GM19099 (cell line): ENCODE measurements around the gene PLB1.

Experiments
- POLR2A ChIP-seq: IDR thresholded peaks from 3 replicates; pipeline ENCODE4 v1.6.1; 2011; ENCODE audit warnings: low read depth; ENCODE audit not compliant: insufficient read length; ENCODE audit errors: extremely low read depth

PLB1 gene

DNA sequence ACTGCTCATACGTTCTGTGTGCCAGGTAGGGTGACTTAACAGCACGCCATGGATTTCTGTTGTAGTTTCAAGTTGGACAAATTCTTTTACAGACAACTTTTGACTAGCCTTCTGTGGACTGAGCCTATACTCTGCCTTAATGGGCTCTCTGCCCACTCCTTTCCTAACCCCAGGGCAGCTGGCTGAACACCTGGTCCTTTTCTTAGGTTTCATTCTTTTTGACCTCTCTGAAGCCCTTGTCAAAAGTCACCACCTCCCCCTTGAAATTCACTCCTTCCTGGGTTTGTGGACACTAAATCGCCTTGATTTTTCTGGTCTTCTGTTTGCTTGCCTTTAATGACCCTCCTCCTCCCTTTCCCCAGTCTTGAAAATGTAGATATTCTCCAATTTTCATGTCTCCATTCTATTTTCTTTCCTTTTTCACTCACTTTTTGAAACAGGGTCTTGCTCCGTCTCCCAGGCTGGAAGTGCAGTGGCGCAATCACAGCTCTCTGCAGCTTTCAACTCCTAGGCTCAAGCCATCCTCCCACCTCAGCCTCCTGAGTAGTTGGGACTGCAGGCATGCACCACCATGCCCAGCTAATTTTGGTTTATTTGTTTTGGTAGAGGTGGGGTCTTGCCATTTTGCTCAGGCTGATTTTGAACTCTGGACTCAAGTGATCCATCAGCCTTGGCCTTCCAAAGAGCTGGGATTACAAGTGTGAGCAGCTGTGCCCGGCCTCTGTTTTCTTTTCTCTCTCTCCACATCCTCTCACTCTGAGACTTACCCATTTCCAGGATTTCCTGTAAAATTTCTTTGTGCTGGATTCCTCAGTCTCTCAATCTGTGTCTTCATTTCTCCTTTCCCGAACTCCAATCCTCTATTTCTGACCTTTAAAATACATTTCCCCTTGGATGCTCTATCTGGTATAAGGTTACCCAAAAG, 112.9 kb downstream of the PLB1 start:
- TF ChIP-seq POLR2A, result no peak

DNA sequence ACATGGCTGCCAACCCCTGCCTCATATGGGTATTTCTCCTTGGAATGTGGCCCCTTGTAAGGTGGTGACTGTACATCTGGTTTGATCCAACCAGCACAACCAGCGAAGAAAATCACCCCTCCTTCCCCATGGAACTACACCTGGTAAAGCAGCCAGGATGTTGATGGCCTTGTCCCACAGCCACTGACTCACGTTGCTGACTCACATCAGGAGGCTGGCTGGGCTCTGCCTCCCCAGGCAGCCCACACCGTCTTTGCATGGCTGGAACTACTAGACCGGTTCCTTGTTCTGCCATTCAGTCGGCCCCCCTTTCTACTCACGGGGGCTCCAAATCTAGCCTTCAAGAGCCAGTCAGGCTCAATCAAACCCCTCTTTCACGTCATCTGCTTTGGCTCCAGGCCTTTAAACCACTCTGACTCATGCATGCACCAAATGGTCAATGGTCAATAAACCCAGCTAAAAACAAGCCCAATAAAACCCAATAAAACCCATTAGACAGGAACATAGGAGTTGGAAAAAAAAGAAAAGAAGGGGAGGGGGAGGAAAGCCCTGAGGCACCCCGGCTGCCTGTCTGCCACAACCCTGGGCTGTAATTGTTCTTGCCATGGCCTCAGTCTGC, 114.8 kb downstream of the PLB1 start:
- no peak for TF ChIP-seq POLR2A

- TF ChIP-seq POLR2A, result no peak
Measured at GRCh38 chr2:28612131-28612812, 116.4 kb downstream of the PLB1 start.

GRCh38 chr2:28613186-28613585, 117.3 kb downstream of the PLB1 start:
- TF ChIP-seq POLR2A, result no peak

DNA sequence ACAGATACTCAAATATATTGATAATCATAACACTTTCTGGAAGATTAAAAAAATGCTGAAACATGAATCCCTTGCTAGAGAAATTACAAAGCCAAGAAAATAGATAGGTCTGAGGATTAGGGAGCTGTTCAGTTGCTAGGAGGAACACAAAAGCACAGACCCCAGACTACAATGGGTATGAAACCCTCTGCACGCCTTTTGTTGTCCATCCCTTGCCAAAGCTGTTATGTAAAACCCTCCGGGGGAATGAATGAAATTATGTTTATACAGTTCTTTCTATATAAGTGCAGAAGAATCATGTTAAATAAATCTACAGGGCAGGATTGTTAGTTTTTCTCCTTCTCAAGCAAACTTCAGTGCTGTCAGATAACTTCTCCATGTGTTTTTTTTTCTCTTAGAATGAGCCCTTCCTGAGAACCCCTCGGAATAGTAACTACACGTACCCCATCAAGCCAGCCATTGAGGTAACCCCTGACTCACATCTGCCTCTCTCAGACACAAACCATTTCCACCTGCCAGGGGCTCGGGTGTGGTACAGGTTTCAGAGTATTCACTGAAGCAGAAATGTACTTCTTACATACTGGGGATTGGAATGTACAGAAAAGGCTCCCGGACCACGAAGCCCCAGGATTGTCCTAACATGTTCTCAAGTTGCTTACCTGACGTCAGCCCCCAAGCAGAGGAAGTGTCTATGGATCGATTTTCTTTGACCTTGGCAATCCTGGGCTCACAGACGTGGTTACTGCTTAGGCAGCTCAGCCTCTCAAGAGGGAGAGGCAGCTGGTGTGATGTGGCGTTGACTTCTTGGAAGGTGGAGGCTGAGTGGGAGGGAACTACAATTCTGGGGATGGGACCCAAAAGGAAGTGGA, 118.0 kb downstream of the PLB1 start:
- TF ChIP-seq POLR2A, result no peak

GRCh38 chr2:28615706-28616105, 119.8 kb downstream of the PLB1 start:
- TF ChIP-seq POLR2A, result no peak

DNA sequence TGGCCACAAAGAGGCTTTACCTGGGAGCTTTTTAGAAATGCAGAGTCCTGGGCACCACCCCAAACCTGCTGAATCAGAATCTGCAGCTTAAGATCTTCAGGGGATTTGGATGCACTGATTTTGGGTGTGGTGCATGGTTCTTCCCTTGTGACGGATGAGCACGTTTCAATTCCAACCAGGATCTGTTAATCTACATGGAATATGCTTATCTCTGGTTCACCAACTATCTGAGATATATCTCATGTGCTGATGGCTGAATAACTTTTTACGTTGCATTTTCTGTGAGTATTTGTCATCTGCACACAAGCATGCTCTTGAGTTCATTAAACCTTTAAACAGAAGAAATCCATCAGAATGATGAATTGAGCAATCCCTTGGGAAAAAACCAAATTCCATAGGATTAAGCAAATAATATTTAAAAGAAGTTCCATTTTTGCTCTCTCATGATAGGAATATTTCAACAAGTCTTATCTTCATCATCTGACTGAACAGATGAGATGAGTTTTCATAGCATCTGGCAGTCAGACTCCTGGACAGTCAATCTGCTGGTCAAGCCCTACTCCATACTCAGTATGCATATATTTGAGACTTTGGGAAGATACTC, 120.6 kb downstream of the PLB1 start:
- no peak for TF ChIP-seq POLR2A

DNA sequence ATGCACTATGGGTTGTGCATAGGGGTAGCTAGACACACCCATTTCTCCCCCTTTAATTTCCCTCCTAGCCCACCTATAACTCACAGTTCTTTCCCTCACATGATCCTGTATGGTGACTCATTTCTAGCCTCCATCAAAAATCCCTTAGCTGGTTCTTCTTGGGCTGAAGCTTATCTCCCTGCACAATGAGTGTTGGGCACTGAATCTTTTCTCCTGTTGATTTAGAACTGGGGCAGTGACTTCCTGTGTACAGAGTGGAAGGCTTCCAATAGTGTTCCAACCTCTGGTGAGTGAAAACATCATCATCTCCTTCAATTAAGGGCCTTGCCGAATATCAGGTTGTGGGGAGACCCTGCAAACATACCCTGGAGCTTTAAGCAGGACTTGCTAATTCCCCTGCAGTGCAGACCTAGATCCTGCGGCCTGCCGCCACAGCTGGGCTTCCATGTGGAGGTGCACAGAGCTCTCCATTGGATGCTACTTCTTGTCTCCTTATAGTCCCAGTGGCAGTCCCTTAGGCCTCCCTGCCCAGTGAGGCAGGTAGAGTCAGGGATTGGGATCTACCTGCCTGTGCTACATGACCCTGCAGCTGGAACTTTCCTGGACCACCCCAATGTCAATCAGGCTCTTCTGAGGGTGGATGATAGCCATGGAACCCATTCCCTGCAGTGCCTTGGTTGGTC, 121.8 kb downstream of the PLB1 start:
- TF ChIP-seq POLR2A, result no peak

- TF ChIP-seq POLR2A, result no peak
Measured at GRCh38 chr2:28618221-28619141, 122.6 kb downstream of the PLB1 start.

GRCh38 chr2:28619213-28620196, 123.6 kb downstream of the PLB1 start:
- TF ChIP-seq POLR2A, result no peak

GRCh38 chr2:28620291-28620793, 124.5 kb downstream of the PLB1 start:
- no peak for TF ChIP-seq POLR2A
